NCI-H2196 (cell line): Measurements from ENCODE around the gene BICD1.

Experiments used
- DNase-seq: peaks from one replicate; lab custom pipeline; 2025; ENCODE audit not compliant: unreplicated experiment; lab: John Stamatoyannopoulos, UW

The BICD1 gene

DNA sequence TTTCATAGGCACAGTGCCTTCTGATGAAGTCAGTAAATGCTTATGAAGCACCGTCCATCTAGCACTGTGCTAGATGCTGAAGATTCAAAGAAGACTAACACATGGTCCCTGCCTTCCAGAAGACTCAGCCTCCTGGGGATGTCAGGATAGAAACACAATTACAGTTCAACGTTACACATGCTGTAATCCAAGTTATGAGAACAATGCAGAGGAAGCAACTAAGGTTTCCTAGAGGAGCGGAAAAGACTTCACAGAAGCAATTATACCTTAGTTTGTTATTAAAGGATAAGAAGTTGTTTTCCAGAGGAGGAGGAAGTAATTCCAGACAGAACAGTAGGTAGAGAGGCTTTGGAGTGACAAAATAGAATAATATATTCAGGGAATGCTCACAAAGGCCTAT lies 225.8 kb downstream of the BICD1 start:
- no peak for DNase-seq

DNA sequence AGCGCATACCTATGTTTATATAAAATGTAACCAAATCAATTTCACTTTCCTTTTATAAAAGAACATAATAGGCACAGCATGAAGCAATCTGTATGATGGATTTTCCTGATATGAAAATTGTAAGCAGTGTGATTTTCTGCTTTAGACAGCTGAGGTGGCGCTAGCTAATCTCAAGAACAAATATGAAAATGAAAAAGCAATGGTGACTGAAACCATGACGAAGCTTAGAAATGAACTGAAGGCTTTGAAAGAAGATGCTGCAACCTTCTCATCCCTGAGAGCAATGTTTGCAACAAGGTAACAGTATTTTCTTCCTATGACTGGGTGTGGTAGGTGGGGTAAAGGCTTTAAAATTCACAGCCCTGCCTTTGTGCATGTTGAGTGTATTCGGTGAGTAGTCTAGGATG lies 227.7 kb downstream of the BICD1 start:
- DNase-seq, result no peak

- no peak for DNase-seq
These were observed 229.6 kb downstream of the BICD1 start for GRCh38 chr12:32336261-32336660.

DNA sequence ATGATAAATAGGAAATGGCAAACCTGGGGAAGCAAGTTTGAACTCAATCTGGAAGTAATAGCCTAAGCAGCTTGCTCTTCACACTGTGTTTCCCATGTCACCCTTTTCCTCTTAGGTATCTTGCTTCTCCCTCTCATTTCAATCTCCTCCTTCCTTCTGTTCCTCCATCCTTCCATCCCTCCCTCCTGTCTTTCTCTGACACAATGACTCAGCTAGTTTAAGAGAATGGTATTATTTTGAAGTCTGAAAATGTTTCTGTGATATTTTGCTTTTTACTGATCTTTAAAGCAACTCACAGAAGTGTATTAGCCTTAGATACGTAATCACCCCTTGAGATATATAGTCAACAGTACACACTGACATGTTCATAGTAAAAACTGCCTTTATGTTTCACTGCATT lies 236.8 kb downstream of the BICD1 start:
- DNase-seq, result no peak

GRCh38 chr12:32344047-32344446 lies 237.4 kb downstream of the BICD1 start:
- no peak for DNase-seq

DNA sequence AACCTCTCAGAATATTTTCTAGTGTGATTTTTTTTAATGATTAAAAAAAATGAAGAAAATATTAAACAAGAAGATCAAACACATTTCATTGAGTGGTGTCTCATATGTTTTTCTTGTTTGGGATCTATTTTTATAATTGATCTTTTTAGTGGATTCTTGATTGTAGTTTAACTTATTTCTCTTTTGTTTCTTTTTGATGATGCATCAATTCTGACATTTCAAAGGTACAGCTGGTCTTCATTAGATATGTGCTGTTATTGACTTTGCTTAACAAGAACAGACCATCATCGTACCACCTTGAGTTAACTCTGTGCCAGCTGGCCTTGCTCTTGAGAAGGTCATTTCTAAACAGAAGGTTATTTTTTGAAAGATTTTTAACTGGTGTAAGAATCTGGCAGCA lies 246.9 kb downstream of the BICD1 start:
- no peak for DNase-seq

DNA sequence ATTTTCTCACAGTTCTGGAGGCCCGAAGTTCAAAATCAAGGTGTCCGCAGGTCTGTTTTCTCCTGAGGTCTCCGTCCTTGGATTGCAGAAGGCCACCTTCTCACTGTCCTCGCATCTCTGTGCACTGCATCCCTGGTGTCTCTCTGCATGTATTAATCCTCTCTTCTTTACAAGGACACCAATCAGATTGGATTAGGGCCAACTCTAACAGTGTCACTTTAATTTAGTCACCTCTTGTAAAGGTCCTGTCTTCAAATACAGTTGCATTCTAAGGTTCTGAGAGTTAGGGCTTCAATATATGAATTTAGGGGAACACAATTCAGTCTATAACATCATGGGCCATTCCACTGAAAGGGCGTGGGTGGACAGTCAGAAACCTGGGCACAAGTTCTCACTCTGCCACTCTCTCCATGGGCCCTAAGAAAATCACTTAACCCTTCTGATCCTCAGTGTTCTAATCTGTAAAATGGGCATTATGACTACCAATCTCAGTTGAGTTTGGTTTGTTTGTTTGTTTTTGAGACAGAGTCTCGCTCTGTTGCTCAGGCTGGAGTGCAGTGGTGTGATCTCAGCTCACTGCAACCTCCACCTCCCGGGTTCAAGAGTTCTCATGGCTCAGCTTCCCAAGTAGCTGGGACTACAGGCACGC lies 251.1 kb downstream of the BICD1 start:
- no peak for DNase-seq

GRCh38 chr12:32360956-32361355 lies 254.3 kb downstream of the BICD1 start:
- no peak for DNase-seq

DNA sequence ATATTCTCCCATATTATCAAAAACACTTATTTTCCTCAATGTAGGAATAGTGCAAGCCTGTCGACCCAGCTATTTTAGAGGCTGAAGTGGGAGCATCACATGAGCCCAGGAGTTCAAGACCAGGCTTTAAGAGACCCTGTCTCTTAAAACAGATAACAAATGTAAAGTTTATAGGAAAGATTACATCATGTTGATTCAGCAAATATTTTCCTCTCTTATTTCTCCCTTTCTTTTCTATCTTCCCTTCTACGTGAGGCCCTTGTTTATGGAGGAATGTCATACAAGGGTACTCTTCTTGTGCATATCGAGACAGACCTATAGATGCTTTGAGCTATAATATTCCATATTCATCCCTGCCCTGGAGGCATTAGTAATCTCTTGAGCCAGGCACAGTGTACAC lies 256.2 kb downstream of the BICD1 start:
- no peak for DNase-seq

DNA sequence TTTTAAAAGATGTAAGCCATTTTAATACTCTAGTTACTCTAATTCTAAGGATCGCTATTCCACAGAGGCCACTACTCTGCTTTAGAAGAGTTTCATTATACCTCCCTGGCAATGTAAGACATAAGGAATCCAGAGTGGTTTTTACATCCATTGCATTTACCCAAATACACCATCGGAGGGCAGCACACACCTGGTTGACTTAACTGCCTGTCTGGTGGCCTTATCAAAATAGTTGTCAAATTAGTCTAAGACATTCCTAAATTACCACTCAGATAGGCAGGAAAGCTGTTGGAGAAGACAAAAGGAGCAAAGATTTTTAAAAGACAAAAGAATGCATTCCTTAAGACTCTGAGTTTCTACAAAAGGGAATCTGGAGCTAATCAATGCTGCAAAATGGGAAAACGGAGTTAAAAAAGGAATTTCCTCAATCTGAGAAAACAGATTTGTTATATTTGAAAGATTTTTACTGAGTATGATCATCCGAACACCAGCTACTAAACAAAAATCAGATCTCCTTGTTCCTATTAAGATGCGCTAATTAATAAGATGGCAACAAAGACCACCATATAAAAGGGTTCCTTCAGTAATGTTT lies 258.9 kb downstream of the BICD1 start:
- peak; percentile 69 for DNase-seq

DNA sequence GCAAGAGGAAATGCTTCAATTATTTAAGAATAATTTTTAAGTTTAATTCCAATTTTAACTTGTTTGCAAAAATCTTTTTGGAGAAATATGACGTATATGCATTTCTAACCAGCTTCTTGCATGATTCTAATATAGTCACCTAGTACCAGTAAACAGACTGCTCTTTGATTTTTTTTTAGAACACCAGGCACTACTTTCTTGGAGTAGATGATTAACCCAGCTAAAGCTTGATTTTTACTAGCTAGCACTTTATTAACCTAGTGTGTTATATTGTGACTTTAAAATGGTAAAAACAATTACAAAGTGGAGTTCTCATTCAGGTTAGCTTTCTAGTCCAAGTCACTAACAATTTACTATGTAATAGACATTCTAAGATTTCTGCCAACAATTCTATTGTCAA lies 260.1 kb downstream of the BICD1 start:
- no peak for DNase-seq

- no peak for DNase-seq
These were observed 260.7 kb downstream of the BICD1 start for GRCh38 chr12:32367381-32367780.

DNA sequence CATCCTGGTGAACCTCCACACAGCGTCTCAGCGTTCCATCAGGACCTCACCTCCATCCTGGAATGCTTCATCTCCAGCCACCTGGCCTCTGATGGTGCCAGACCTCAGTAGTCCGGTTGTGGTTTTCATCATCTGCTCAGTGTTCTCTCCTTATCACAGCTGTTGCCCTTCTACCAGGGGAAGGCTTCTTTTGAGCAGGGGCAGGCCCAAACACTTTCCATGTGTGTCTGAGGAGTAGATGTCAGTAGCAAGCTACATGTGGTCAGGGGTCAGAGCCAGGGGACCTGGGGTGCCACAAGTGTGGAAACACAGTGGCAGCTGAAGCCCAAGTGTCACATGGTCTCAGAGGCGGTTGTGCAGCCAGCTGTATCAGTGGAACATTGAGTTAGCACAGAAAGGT lies 262.6 kb downstream of the BICD1 start:
- DNase-seq, result no peak

DNA sequence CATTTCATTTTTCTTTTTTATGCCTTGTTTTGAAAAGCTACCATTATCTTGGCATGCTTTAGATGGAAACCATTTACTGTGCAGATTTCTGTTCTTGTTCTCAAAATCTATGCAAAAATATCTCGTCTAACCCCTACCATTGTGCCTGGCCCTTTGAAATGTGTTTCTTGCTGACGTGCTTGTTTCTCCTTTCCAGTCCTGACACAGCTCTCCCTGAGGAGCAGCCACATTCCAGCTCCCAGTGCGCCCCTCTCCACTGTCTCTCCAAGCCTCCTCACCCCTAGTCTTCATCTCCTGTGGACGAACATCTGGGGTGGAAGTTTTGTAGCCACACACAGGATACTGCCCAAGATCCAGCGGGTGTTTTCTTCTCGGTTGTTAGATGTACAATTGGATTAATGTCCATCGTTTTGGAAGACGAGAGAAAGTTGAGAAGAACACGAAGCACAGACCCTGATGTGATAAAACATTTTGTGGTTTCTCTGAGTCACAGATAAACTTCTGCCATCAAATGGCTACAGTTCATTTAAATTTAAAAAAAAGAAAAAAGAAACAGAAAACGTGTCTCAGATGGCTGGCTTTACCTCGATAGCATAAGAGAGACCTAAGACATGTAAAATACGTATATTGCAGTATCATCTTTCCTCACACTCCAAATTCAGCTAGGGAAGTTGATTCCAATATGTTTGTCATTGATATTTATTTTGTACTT lies 270.9 kb downstream of the BICD1 start:
- no peak for DNase-seq

DNA sequence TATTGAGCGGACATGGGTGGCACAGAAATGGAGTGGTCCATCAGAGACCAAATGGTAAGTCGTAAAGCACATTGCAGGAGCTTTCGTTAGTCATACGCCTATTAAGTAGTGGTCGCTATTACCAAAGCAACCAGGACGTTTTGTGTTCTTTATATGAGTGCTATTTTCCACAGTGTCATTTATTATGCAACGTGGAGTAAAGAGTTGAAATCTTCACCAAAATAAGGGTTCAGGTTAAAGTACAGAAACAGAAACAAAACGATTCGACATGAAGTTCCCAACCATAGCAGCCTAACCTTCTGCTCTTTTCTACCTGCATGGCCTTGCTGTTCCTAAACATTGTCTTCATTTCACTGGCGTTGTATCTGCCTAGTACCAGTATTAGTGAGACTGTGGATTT lies 272.6 kb downstream of the BICD1 start:
- no peak for DNase-seq

DNA sequence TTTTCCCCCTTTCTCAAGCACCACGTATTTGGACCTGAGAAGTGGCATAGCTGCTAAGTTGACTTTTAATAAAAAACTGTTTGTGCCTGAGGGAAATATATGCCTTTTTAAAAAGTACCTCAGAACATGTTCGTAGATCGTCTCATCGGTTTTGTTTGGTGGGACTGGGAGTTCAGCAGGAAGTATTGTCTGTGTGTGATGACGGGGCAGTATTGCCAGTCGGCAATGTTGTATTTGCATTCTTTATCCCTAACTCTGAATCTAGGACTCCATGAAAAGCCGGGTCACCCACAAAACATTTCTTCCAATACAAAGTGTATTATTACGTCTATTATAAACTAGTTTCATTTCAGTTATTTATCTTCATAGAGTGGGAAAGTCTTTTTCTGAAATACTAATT lies 273.0 kb downstream of the BICD1 start:
- no peak for DNase-seq

DNA sequence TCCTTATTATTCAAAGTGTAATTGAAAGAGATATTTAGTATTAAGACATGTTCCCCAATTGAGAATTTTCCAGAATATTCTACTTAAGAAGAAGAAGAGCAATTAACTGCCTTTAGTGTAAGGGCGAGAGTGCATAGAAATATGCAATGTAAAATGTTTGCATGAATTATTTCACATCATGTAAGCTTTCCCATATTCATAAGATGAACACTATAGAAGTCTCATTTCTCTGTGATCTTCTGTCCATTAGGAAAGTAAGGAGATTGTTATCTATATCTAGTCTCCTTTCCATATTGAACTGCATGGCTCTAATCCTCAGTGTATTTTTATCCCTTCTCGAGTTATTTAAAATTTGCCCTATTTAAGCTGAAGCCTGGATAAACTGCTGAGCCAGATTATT lies 275.6 kb downstream of the BICD1 start:
- DNase-seq, result no peak

GRCh38 chr12:32390572-32391219 lies 284.0 kb downstream of the BICD1 start:
- DNase-seq, result no peak

- no peak for DNase-seq
These were observed 288.4 kb downstream of the BICD1 start for GRCh38 chr12:32395026-32395425.

- peak; percentile 35 for DNase-seq
These were observed 291.0 kb downstream of the BICD1 start for GRCh38 chr12:32397696-32398095.

GRCh38 chr12:32398181-32398580 lies 291.5 kb downstream of the BICD1 start:
- DNase-seq, result no peak

DNA sequence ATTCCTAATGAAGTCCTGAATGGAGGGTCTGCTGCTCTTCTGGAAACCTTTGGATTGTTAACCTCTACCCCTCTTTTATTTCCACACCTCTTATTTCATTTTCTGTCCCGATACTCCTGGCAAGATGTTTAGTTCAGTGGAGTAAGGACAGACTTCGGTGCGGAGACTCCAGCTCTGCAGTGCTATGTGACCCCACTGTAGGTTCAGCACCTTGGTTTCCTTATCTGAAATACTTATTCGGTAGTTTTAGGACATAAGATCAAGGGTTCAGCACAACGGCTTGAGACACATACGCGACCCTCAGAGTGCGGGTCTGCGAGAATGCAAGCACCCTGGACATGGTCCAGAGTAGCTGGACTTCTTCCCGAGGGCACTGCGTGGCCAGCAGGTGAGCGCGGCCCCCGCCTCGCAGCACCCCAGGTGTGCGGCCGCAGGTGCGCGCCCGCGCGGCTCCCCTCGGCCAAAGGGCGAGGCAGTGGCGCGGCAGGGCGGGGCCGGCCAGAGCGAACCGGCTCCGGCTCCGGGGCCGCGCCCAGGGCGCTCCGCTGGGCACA lies 292.2 kb downstream of the BICD1 start:
- DNase-seq, result no peak
